AG04450 (cell line): ENCODE measurements around the gene RILPL1. TPM values are rescaled to one million over a fixed set of nuclear protein-coding genes. Genes with fewer than 3 reads are reported as not detected.

Experiments
- CTCF ChIA-PET: fragments of 300-600, 350-600 bp; formaldehyde crosslinking; extraction: SDS; loops from one replicate; lab custom pipeline; 2022; ENCODE audit warnings: antibody characterized with exemption, inconsistent platforms; lab: Charles Lee
- POLR2A ChIA-PET: fragments of 350-600 bp; formaldehyde crosslinking; extraction: SDS; loops from one replicate; lab custom pipeline; 2021; ENCODE audit warnings: antibody characterized with exemption, inconsistent platforms; lab: Yijun Ruan, JAX
- DNase-seq: peaks from one replicate; pipeline ENCODE4 v3.0.0-alpha.2; 2011; ENCODE audit warnings: low read depth, low spot score
- H3K27ac ChIP-seq: one replicate; pipeline ENCODE4 v1.5.1; 2012; ENCODE audit warnings: low read depth, low read length, control low read depth
- H3K27me3 ChIP-seq: one replicate; pipeline ENCODE4 v1.6.0; 2012; ENCODE audit warnings: low read length; ENCODE audit not compliant: control insufficient read depth, insufficient read depth
- H3K4me3 ChIP-seq: 2 replicates; pipeline ENCODE4 v1.5.1; 2011; ENCODE audit warnings: mild to moderate bottlenecking, low read depth, low read length, control low read depth
- H3K9me3 ChIP-seq: 2 replicates; pipeline ENCODE4 v1.5.1; 2012; ENCODE audit warnings: low read length; ENCODE audit not compliant: control insufficient read depth, insufficient read depth
- polyA plus RNA-seq: library from polyadenylated mRNA; depleted of rRNA; stranded (reverse); fragments of >200 nt; gene quantifications from 2 replicates; pipeline ENCODE4 v1.2.3, GENCODE V29; 2011; rRNA removed
- small RNA-seq: library from RNA; depleted of rRNA; stranded (forward); fragments of <200 nt; gene quantifications from one replicate; pipeline ENCODE3, GENCODE V24; 2012; ENCODE audit warnings: low read depth; ENCODE audit not compliant: insufficient read length
- TF ChIP-seq, protein P1 (sequence below): IDR thresholded peaks from 2 replicates; pipeline ENCODE4 v1.5.1; 2011; ENCODE audit warnings: low read depth, low read length, control low read depth, inconsistent platforms

Gene RILPL1
- polyA plus RNA-seq, 1 experiment = 18.7 TPM

DNA sequence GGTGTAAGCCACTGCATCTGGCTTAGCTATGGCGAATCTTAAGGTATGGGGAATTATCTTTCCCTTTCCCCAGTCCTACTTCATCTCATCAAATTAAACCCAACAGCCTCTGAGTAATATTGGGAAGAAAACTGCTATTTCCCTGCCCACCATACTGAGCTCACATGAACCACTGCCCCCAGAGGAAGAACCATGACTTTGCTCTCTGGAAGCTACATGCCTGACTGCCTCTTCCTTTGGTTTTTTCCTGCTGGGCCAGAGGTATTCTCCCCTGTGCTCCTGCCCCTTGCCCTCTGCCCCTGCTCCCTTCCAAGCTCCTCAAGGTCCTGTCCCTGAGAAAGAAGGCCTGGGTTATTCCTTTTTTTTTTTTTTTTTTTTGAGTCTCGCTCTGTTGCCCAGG lies 112.2 kb downstream of the RILPL1 start:
- no peak overlapping the region for H3K27ac ChIP-seq
- no peaks in the 10 kb centered on the region for H3K27me3 ChIP-seq
- no peak for DNase-seq
- CTCF ChIA-PET = no interaction called here
- POLR2A ChIA-PET = no interaction called here
- 0 out of 2 replicates have a peak, but pooled peaks cover 3% of the 10 kb centered on the region for H3K9me3 ChIP-seq
- H3K4me3 ChIP-seq = no peak overlapping the region
- TF ChIP-seq, protein P1, sequence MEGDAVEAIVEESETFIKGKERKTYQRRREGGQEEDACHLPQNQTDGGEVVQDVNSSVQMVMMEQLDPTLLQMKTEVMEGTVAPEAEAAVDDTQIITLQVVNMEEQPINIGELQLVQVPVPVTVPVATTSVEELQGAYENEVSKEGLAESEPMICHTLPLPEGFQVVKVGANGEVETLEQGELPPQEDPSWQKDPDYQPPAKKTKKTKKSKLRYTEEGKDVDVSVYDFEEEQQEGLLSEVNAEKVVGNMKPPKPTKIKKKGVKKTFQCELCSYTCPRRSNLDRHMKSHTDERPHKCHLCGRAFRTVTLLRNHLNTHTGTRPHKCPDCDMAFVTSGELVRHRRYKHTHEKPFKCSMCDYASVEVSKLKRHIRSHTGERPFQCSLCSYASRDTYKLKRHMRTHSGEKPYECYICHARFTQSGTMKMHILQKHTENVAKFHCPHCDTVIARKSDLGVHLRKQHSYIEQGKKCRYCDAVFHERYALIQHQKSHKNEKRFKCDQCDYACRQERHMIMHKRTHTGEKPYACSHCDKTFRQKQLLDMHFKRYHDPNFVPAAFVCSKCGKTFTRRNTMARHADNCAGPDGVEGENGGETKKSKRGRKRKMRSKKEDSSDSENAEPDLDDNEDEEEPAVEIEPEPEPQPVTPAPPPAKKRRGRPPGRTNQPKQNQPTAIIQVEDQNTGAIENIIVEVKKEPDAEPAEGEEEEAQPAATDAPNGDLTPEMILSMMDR = no peak

Small RNA genes within 50 kb of the gene (small RNA-seq; reads per million reads assigned to genes)
- gene AC145423.2 = not detected
- gene MIR3908 = not detected

Other genes with a start within 250 kb of the RILPL1 start
- gene SBNO1, start 168.9 kb downstream of the RILPL1 start, polyA plus RNA-seq = 12.6 and 16.0 TPM in 2 replicates
- gene KMT5A, start 149.6 kb downstream of the RILPL1 start, polyA plus RNA-seq = 26.5 and 30.6 TPM in 2 replicates
- gene RILPL2, start 97.0 kb downstream of the RILPL1 start, polyA plus RNA-seq = 2.9 and 3.3 TPM in 2 replicates
- gene SNRNP35, start 75.6 kb downstream of the RILPL1 start, polyA plus RNA-seq = 12.1 and 13.0 TPM in 2 replicates
- 241 and 319 TPM in 2 replicates for gene TMED2, start 50.8 kb upstream of the RILPL1 start, polyA plus RNA-seq
- 12.6 and 15.4 TPM in 2 replicates for gene DDX55, start 68.4 kb upstream of the RILPL1 start, polyA plus RNA-seq
- gene EIF2B1, start 100.0 kb upstream of the RILPL1 start, polyA plus RNA-seq = 36.6 and 37.8 TPM in 2 replicates
- 35.8 and 55.1 TPM in 2 replicates for gene GTF2H3, start 100.1 kb upstream of the RILPL1 start, polyA plus RNA-seq
- gene TCTN2, start 137.4 kb upstream of the RILPL1 start, polyA plus RNA-seq = 8.6 and 9.1 TPM in 2 replicates
- gene ATP6V0A2, start 178.6 kb upstream of the RILPL1 start, polyA plus RNA-seq = 28.9 and 30.0 TPM in 2 replicates
- 8.6 and 9.1 TPM in 2 replicates for gene DNAH10, start 228.6 kb upstream of the RILPL1 start, polyA plus RNA-seq